Thoracic aorta (tissue), 2 donors: ENCODE results near the gene PARP9. TPM values are rescaled to one million over a fixed set of nuclear protein-coding genes. Genes with fewer than 3 reads are reported as not detected.

ENCODE experiments used
- ATAC-seq: fragments of 150-250 bp; one replicate; pipeline ENCODE4 v1.8.0; 2017; ENCODE audit warnings: low read depth; ENCODE audit not compliant: insufficient number of reproducible peaks, low FRiP score
- DNase-seq: peaks from one replicate; pipeline ENCODE4 v3.0.0-alpha.2; 2020; ENCODE audit warnings: low spot score
- H3K27ac ChIP-seq, 2 donors: fragments of 200-600 bp; sonication (generic); 1 replicate in 1 of 2; 2 replicates in 1 of 2; pipeline ENCODE4 v1.5.1; 2016; ENCODE audit warnings: mild to moderate bottlenecking in 2 of 2, moderate library complexity in 2 of 2
- H3K27me3 ChIP-seq: fragments of 200-600 bp; sonication (generic); replicated peaks from 2 replicates; pipeline ENCODE4 v1.6.0; 2016; ENCODE audit warnings: mild to moderate bottlenecking; ENCODE audit not compliant: insufficient read depth
- H3K36me3 ChIP-seq: fragments of 200-600 bp; sonication (generic); one replicate; pipeline ENCODE4 v1.5.1; 2016
- H3K4me1 ChIP-seq, 2 donors: fragments of 200-600 bp; sonication (generic); 1 replicate in 1 of 2; 2 replicates in 1 of 2; pipeline versions ENCODE4 v1.5.1 to v1.6.0; 2016; ENCODE audit warnings: low read depth in 2 of 2, mild to moderate bottlenecking in 1 of 2; ENCODE audit not compliant: control insufficient read depth in 1 of 2
- H3K4me3 ChIP-seq: fragments of 200-600 bp; sonication (generic); 2 replicates; pipeline ENCODE4 v1.5.1; 2016; ENCODE audit warnings: mild to moderate bottlenecking
- H3K9me3 ChIP-seq: fragments of 200-600 bp; sonication (generic); 2 replicates; pipeline ENCODE4 v1.5.1; 2016
- total RNA-seq, 2 donors: library from RNA; depleted of rRNA; stranded (reverse); fragments of >200 nt; gene quantifications; one replicate each; pipeline versions ENCODE4 v1.1.0 to v1.2.3, GENCODE V29; 2016
- TF ChIP-seq, protein P1 (sequence below): fragments of 200-600 bp; sonication (generic); IDR thresholded peaks from one replicate; pipeline ENCODE4 v1.5.1; 2019; ENCODE audit warnings: antibody characterized with exemption

PARP9 gene
- 10 to 100 TPM; 31.8 to 38.0 TPM for total RNA-seq

DNA sequence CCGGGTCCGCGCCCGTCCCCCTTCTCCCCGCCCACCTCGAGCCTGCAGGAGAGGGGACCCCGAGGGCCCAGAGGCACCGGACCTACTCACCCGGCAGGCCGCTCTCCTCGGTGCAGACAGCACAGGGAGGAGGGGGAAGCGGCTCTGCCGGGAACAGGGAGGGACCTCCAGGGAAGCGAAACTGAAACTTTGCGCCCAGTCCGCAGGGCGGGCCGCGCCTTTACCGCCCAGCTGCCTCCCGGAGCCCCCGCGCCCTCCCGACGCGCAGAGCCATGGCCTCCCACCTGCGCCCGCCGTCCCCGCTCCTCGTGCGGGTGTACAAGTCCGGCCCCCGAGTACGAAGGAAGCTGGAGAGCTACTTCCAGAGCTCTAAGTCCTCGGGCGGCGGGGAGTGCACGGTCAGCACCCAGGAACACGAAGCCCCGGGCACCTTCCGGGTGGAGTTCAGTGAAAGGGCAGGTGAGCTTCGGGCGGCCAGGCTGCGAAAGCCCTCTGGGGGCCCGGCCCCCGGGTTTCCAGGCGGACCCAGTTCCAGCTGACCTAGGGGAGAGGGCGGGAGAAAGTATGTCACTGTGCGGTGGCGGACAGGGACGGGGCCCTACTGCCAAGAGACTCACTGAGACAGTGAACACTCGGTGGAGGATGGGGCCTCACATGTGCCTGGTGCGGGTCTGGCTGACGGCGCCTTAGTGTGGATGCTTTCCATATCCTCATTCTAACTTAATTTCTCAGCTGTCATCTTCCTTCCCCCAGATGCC, at the start of gene PARP9, which contains the start of gene DTX3L:
Gene PARP9, minus strand, starts transcription at position 146 of the 758 bp plus-strand sequence. CDS start 4,680 bp downstream, outside the sequence.
Gene DTX3L, plus strand, starts transcription at position 184 of the 758 bp plus-strand sequence. Its CDS starts 89 bp downstream, at position 273.
- Histone ChIP-seq H3K27me3 (no peaks in the 10 kb centered on the region), H3K4me3 (peak within 1 kb of the TSS; percentile 91), H3K36me3 (peaks cover 6% of the 10 kb centered on the region), H3K9me3 (no peaks in the 10 kb centered on the region), H3K27ac (peak within 1 kb of the TSS; percentile 68 to 89), H3K4me1 (peaks cover 11 to 35% of the 10 kb centered on the region in 2 donors)
- TF ChIP-seq, protein P1, sequence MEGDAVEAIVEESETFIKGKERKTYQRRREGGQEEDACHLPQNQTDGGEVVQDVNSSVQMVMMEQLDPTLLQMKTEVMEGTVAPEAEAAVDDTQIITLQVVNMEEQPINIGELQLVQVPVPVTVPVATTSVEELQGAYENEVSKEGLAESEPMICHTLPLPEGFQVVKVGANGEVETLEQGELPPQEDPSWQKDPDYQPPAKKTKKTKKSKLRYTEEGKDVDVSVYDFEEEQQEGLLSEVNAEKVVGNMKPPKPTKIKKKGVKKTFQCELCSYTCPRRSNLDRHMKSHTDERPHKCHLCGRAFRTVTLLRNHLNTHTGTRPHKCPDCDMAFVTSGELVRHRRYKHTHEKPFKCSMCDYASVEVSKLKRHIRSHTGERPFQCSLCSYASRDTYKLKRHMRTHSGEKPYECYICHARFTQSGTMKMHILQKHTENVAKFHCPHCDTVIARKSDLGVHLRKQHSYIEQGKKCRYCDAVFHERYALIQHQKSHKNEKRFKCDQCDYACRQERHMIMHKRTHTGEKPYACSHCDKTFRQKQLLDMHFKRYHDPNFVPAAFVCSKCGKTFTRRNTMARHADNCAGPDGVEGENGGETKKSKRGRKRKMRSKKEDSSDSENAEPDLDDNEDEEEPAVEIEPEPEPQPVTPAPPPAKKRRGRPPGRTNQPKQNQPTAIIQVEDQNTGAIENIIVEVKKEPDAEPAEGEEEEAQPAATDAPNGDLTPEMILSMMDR = no peak
- ATAC-seq = peak; percentile 81
- DNase-seq = peak; percentile 31

DNA sequence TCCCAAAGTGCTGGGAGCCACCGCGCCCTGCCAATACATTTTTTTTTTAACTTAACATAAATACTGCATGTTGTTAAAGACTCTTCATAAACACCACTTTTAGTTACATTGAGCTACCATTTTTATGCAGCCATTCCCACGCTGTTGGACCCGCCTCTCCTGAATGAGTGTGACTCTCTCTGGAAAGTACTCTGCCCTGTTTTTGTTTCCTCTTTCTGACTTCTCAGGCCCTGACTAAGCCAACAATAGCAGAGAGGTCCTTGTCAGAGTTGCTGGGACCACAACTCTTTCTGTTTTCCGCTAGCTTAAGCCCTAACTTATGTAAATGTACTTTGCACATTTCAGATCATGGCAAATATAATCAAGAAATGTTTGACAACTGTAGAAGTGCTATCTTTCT, 48.6 kb upstream of the PARP9 start:
- TF ChIP-seq, protein P1 = no peak
- Histone ChIP-seq H3K27me3 (no peaks in the 10 kb centered on the region), H3K36me3 (no peaks in the 10 kb centered on the region), H3K4me1 (no peaks in the 10 kb centered on the region), H3K9me3 (no peaks in the 10 kb centered on the region), H3K4me3 (no peak overlapping the region), H3K27ac (no peak overlapping the region)
- DNase-seq (no peak), ATAC-seq (no peak)

DNA sequence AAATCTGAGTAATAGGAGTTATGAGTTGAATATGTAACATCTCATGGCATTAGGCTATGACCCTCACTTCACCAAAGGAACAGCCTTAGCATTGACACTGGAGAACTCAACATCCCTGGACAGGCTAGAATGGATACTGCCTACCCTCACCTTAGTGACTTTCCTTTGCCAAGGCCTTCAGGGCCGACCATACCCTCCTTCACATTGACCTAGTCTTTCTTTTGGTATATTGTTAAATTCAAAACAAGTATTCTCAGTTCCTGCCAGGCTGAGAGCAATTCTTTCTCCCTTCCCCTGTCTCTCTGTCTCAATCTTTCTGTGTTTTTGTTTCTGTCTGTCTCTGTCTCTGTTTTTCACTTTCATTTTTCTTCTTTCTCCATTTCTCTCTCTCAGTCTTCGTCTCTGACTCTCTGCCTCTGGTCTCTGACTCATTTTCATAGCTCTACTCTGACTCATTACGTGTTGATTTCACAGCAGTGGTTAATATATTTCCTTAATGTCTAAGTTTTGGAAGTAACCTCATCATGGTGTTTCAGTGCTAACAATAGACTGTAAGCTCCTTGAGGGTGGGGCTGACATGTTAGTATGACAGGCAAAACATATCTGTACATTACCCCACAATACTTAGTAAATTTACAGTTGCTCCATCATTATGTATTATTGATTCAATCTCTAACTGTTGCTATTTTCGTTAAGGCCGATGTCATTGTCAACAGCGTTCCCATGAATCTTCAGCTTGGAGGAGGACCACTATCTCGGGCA, 45.9 kb upstream of the PARP9 start:
- no peak overlapping the region for H3K4me3 ChIP-seq
- TF ChIP-seq, protein P1 = no peak
- no peaks in the 10 kb centered on the region for H3K9me3 ChIP-seq
- DNase-seq (no peak), ATAC-seq (no peak)
- H3K27me3 ChIP-seq = no peaks in the 10 kb centered on the region
- no peaks in the 10 kb centered on the region for H3K36me3 ChIP-seq
- H3K27ac ChIP-seq = no peak overlapping the region
- no peaks in the 10 kb centered on the region for H3K4me1 ChIP-seq

- Histone ChIP-seq H3K27ac (no peak overlapping the region), H3K36me3 (no peaks in the 10 kb centered on the region), H3K27me3 (no peaks in the 10 kb centered on the region), H3K4me3 (no peak overlapping the region), H3K9me3 (no peaks in the 10 kb centered on the region), H3K4me1 (no peaks in the 10 kb centered on the region)
- TF ChIP-seq, protein P1 = no peak
- ATAC-seq (no peak), DNase-seq (no peak)
These were observed 44.8 kb upstream of the PARP9 start for GRCh38 chr3:122608916-122609315.

DNA sequence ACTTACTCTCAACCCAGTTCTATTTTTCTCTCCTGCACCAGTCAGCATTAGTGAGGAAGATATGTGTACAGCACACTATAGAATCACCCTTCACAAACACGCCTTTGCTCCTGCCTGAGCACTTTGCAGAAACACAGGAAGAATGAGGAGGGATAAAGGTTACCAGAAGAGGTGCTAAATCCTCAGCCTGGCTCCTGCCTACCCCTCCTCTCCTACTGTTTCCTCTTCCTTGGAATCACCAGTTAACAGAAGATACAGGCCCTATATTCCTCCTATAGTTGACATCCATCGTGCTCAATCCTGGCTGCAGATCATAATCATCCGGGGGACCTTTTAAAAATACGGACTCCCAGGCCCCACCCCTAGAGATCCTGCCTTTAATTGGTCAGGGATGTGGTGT, 42.2 kb upstream of the PARP9 start:
- Histone ChIP-seq H3K36me3 (no peaks in the 10 kb centered on the region), H3K9me3 (no peaks in the 10 kb centered on the region), H3K4me1 (no peaks in the 10 kb centered on the region), H3K27me3 (no peaks in the 10 kb centered on the region), H3K27ac (no peak overlapping the region), H3K4me3 (no peak overlapping the region)
- TF ChIP-seq, protein P1 = no peak
- ATAC-seq (no peak), DNase-seq (no peak)
